GM18909 (cell line): ENCODE results near the gene RAPGEF5.

ENCODE experiments used
- ATAC-seq: cut with Tn5 transposase; IDR thresholded peaks from one replicate; pipeline ENCODE4 v1.9.1; 2021; ENCODE audit warnings: mild to moderate bottlenecking; ENCODE audit not compliant: unreplicated experiment, poor library complexity

RAPGEF5 gene

DNA sequence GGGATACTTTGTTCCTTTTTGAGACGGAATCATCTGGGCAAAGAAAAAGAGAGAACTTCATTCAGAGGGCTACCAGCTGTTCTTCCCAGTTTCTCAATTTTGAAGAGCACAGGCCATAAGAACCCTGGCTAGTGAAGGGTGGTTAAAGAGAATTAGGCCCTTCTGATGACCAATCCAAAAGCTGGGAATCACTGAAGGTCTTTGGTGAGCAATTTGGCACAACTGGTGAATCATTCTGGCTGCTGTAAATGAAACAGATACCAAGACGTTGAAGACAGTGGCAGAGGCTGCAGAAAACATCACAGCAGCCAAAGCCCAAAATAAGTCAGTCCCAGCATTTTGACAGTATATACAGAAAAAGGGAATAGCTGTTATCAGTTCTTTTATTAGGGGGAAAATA is 5.1 kb downstream of the RAPGEF5 start:
- peak; percentile 14 for ATAC-seq

- peak; percentile 87 for ATAC-seq
Observed at GRCh38 chr7:22351329-22351692, 5.6 kb downstream of the RAPGEF5 start.

DNA sequence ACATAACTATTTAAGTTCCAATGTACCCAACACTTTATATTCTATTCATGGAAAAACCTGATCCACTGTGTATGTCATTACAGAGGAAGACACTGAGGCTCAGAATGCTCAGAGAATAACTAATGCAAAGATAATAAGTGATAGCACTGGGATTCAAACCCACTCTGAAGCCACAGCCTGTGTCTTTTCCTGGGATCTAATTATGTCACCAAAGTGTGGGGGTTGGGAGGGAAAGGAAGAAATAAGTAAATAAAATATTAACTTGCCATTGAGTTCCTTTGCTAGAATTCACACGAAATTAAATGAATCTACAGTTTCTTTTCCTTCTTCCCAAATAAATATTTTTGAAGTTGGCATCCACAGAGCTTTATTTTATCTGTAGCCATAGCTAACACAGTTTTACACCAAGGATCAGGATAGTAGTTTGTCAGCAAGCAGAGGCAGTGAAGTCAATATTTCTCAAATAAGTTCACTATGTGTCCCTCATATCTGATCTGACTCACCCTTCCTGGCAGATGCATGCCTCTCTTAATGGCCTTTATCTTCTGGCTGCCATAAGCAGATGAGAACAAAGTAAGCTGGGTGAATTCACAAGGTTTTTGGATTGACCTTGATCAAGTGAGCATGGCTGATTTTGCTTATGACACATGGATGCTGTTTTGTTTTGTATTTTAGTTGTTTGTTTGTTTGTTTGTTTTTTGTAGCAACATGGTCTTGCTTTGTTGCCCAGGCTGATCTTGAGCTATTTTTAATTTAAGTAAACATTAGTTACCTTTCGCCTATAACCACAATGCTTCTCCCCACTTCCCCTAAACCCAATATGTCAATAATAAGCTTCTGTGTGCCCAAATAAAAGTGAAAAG is 6.3 kb downstream of the RAPGEF5 start:
- ATAC-seq = peak; percentile 50

DNA sequence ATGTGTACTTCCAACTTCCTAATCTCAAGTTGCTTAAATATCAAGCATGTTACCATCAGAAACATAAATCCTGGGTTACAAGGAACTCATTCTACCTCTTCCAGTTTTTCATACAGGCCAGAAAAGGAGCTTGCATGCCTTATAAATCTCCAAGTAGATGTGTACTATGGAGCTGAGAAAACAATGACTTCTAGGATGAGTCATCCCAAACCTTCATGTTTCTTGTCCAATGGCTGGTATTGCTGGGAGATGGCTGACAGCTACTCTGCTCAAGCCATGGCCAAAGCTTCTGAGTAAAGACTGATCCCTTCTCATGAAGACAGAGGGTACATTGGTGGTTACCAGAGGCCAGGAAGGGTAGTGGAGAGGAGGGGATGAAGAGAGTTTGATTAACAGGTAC is 8.6 kb downstream of the RAPGEF5 start:
- ATAC-seq = no peak

- peak; percentile 36 for ATAC-seq
Observed at GRCh38 chr7:22346383-22347107, 10.4 kb downstream of the RAPGEF5 start.

GRCh38 chr7:22344655-22345054 is 12.3 kb downstream of the RAPGEF5 start:
- ATAC-seq = no peak

GRCh38 chr7:22343612-22344011 is 13.3 kb downstream of the RAPGEF5 start:
- no peak for ATAC-seq

- ATAC-seq = no peak
Observed at GRCh38 chr7:22343071-22343470, 13.9 kb downstream of the RAPGEF5 start.

- no peak for ATAC-seq
Observed at GRCh38 chr7:22339725-22340390, 17.1 kb downstream of the RAPGEF5 start.

- ATAC-seq = no peak
Observed at GRCh38 chr7:22338877-22339276, 18.1 kb downstream of the RAPGEF5 start.

- ATAC-seq = no peak
Observed at GRCh38 chr7:22338411-22338810, 18.5 kb downstream of the RAPGEF5 start.

- no peak for ATAC-seq
Observed at GRCh38 chr7:22333680-22334141, 23.2 kb downstream of the RAPGEF5 start.

DNA sequence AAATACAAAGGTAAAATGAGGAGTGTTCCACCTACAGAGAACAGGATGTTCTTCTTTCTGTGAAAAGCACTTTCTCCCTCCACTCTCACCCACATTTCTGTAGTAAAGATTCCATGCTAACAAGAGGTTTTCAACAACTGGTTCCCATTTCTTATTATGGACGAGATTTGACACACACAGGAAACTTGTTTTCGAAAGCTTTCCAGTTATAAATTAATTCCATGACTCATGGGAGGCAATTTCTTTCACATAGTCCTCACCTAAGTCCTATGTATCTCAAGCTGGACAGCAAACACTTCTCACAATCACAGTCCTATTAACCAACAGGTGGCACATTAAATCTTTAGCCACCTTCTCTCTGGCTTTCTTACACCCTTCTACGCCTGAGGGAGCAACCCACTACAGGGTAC is 24.5 kb downstream of the RAPGEF5 start:
- ATAC-seq = peak; percentile 41

GRCh38 chr7:22331704-22332103 is 25.2 kb downstream of the RAPGEF5 start:
- ATAC-seq = no peak

- no peak for ATAC-seq
Observed at GRCh38 chr7:22330903-22331302, 26.1 kb downstream of the RAPGEF5 start.

- ATAC-seq = no peak
Observed at GRCh38 chr7:22329816-22330524, 27.0 kb downstream of the RAPGEF5 start.

- no peak for ATAC-seq
Observed at GRCh38 chr7:22326181-22326580, 30.8 kb downstream of the RAPGEF5 start.

- no peak for ATAC-seq
Observed at GRCh38 chr7:22325671-22326070, 31.3 kb downstream of the RAPGEF5 start.

GRCh38 chr7:22323714-22324113 is 33.2 kb downstream of the RAPGEF5 start:
- no peak for ATAC-seq

DNA sequence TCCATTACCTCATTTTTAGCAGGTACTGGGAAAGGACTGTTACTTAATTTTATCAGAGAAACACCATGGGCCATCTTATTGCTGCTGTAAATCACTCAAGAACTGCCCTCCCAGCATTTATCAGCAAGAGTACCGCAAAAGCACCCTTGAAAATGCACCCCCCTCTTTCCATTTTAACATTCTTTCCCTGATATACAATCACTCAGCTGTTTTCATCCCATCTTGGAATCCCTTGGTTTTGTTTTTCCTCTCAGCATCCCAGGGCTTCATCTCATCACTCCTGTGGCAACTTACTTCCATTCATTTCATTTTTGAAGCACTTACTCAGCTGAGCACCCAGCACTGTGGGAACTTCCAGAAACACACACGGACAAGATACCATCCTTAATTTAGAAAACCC is 36.5 kb downstream of the RAPGEF5 start:
- ATAC-seq = no peak
